H1 (cell line): ENCODE data around the gene NDUFAF8. TPM values are rescaled to one million over a fixed set of nuclear protein-coding genes. Genes with fewer than 3 reads are reported as not detected.

Experiments
- CTCF ChIA-PET: fragments of 300-600 bp; sonication (Branson Sonifier 250); formaldehyde crosslinking; loops from one replicate; lab custom pipeline; 2021; ENCODE audit not compliant: partially characterized antibody; lab: Charles Lee
- POLR2A ChIA-PET: fragments of 300-600 bp; sonication (Branson Sonifier 250); formaldehyde crosslinking; loops from one replicate; lab custom pipeline; 2021; ENCODE audit warnings: inconsistent platforms; ENCODE audit not compliant: partially characterized antibody; lab: Charles Lee
- DNase-seq, 2 experiments: peaks; one replicate each; pipeline versions ENCODE4 v3.0.0 to v3.0.0-alpha.2; 2010 to 2022; ENCODE audit warnings: low spot score in 2 of 2, low read depth in 1 of 2, mixed read lengths in 1 of 2
- FAIRE-seq: peaks from 2 replicates; lab custom pipeline; 2011; peaks lifted over from hg19 to GRCh38; lab: Jason Lieb, UNC
- H2AFZ ChIP-seq: 2 replicates; pipeline ENCODE4 v1.8.1; 2012; ENCODE audit warnings: low read length, inconsistent platforms
- H2AK5ac ChIP-seq: 2 replicates; pipeline ENCODE4 v1.6.1; 2013; ENCODE audit warnings: low read depth, low read length
- H2BK120ac ChIP-seq: replicated peaks from 2 replicates; pipeline ENCODE3; 2013; ENCODE audit warnings: low read depth, low read length, inconsistent platforms
- H2BK12ac ChIP-seq: 2 replicates; pipeline ENCODE4 v1.6.1; 2013; ENCODE audit warnings: low read depth, low read length
- H2BK15ac ChIP-seq: 2 replicates; pipeline ENCODE4 v1.6.1; 2013; ENCODE audit warnings: low read length
- H2BK20ac ChIP-seq: 2 replicates; pipeline ENCODE4 v1.6.1; 2013; ENCODE audit warnings: low read length
- H2BK5ac ChIP-seq: 2 replicates; pipeline ENCODE4 v1.6.1; 2013; ENCODE audit warnings: low read depth, low read length
- H3K14ac ChIP-seq: 2 replicates; pipeline ENCODE4 v1.6.1; 2013; ENCODE audit warnings: inconsistent platforms; ENCODE audit not compliant: insufficient read length
- H3K18ac ChIP-seq: 2 replicates; pipeline ENCODE4 v1.6.1; 2013; ENCODE audit warnings: low read length; ENCODE audit errors: extremely low read depth
- H3K23ac ChIP-seq: 2 replicates; pipeline ENCODE4 v1.6.1; 2013; ENCODE audit warnings: inconsistent platforms; ENCODE audit not compliant: insufficient read length
- H3K23me2 ChIP-seq: 2 replicates; pipeline ENCODE4 v1.6.1; 2013; ENCODE audit warnings: low read depth, low read length
- H3K27ac ChIP-seq: 2 replicates; pipeline ENCODE4 v1.6.1; 2011; ENCODE audit warnings: low read depth, low read length, inconsistent platforms
- H3K27me3 ChIP-seq, 4 experiments: replicated peaks in 1 of 4; 1 replicate in 1 of 4; 2 replicates in 3 of 4; pipeline versions ENCODE4 v1.6.1 to v1.8.1; 2011 to 2013; ENCODE audit warnings: low read length in 3 of 4, mild to moderate bottlenecking in 3 of 4, inconsistent platforms in 2 of 4, mixed read lengths in 2 of 4, moderate library complexity in 1 of 4; ENCODE audit not compliant: control insufficient read depth in 3 of 4, insufficient read depth in 3 of 4; ENCODE audit errors: extremely low read depth in 1 of 4
- H3K36me3 ChIP-seq, 4 experiments: 2 replicates each; pipeline versions ENCODE4 v1.6.1 to v1.8.1; 2011 to 2013; ENCODE audit warnings: mild to moderate bottlenecking in 4 of 4, low read length in 3 of 4, moderate library complexity in 2 of 4, control low read depth in 1 of 4, inconsistent platforms in 1 of 4; ENCODE audit not compliant: insufficient read depth in 4 of 4, control insufficient read depth in 2 of 4
- H3K4ac ChIP-seq: replicated peaks from 2 replicates; pipeline ENCODE3; 2013; ENCODE audit warnings: low read length, low read depth, mixed read lengths, inconsistent platforms; ENCODE audit not compliant: insufficient read length
- H3K4me1 ChIP-seq, 4 experiments: replicated peaks in 1 of 4; 1 replicate in 1 of 4; 2 replicates in 3 of 4; pipeline versions ENCODE4 v1.6.1 to v1.8.1; 2011 to 2013; ENCODE audit warnings: low read length in 3 of 4, inconsistent platforms in 2 of 4, mixed read lengths in 1 of 4; ENCODE audit not compliant: insufficient read depth in 4 of 4, control insufficient read depth in 3 of 4
- H3K4me2 ChIP-seq, 2 experiments: 2 replicates each; pipeline versions ENCODE4 v1.6.1 to v1.8.1; 2011 to 2013; ENCODE audit warnings: low read depth in 2 of 2, low read length in 2 of 2, control low read depth in 1 of 2, inconsistent platforms in 1 of 2, mild to moderate bottlenecking in 1 of 2; ENCODE audit not compliant: insufficient read depth in 1 of 2
- H3K4me3 ChIP-seq, 4 experiments: fragments of 200-600, 300-600 bp in 1 of 4; sonication (generic), shearing (Covaris generic), sonication (Bioruptor Twin) in 1 of 4; 2 replicates each; pipeline versions ENCODE4 v1.5.1 to v1.8.1; 2011 to 2016; ENCODE audit warnings: low read length in 4 of 4, low read depth in 3 of 4, control low read depth in 2 of 4, inconsistent platforms in 2 of 4, mild to moderate bottlenecking in 2 of 4, mixed read lengths in 1 of 4, moderate library complexity in 1 of 4; ENCODE audit not compliant: insufficient read depth in 2 of 4; ENCODE audit errors: extremely low read depth in 1 of 4
- H3K56ac ChIP-seq: replicated peaks from 2 replicates; pipeline ENCODE3; 2013; ENCODE audit warnings: low read depth, mild to moderate bottlenecking, mixed read lengths, low read length, inconsistent platforms; ENCODE audit not compliant: insufficient read length
- H3K79me1 ChIP-seq: 2 replicates; pipeline ENCODE4 v1.6.1; 2013; ENCODE audit warnings: low read depth, low read length, control low read depth
- H3K79me2 ChIP-seq, 2 experiments: 2 replicates each; pipeline versions ENCODE4 v1.6.1 to v1.8.1; 2012 to 2013; ENCODE audit warnings: low read length in 2 of 2, mild to moderate bottlenecking in 2 of 2, inconsistent platforms in 1 of 2; ENCODE audit not compliant: insufficient read depth in 2 of 2, control insufficient read depth in 1 of 2
- H3K9ac ChIP-seq, 4 experiments: replicated peaks in 1 of 4; 1 replicate in 1 of 4; 2 replicates in 3 of 4; pipeline versions ENCODE4 v1.6.1 to v1.8.1; 2011 to 2013; ENCODE audit warnings: low read depth in 3 of 4, low read length in 3 of 4, control low read depth in 2 of 4, mild to moderate bottlenecking in 2 of 4, moderate library complexity in 2 of 4, inconsistent platforms in 1 of 4; ENCODE audit errors: extremely low read depth in 1 of 4
- H3K9me3 ChIP-seq, 2 experiments: 2 replicates each; pipeline versions ENCODE4 v1.6.1 to v1.8.1; 2012 to 2013; ENCODE audit warnings: mild to moderate bottlenecking in 2 of 2, moderate library complexity in 2 of 2, control low read depth in 1 of 2, inconsistent platforms in 1 of 2, low read depth in 1 of 2, low read length in 1 of 2, mixed read lengths in 1 of 2; ENCODE audit not compliant: insufficient read depth in 2 of 2
- H4K20me1 ChIP-seq, 2 experiments: replicated peaks in 1 of 2; 2 replicates each; pipeline versions ENCODE3 to v1.8.1; 2011 to 2013; ENCODE audit warnings: inconsistent platforms in 2 of 2, low read length in 2 of 2, mild to moderate bottlenecking in 1 of 2; ENCODE audit not compliant: insufficient read depth in 2 of 2, control insufficient read depth in 1 of 2
- H4K5ac ChIP-seq: 2 replicates; pipeline ENCODE4 v1.6.1; 2013; ENCODE audit warnings: low read length, low read depth, mixed read lengths, inconsistent platforms; ENCODE audit not compliant: insufficient read length
- H4K8ac ChIP-seq: 2 replicates; pipeline ENCODE4 v1.8.0; 2013; ENCODE audit warnings: mild to moderate bottlenecking, moderate library complexity, low read length, inconsistent platforms; ENCODE audit not compliant: insufficient read depth; ENCODE audit errors: extremely low read depth
- H4K91ac ChIP-seq: replicated peaks from 2 replicates; pipeline ENCODE3; 2013; ENCODE audit warnings: low read length, mixed read lengths, inconsistent platforms; ENCODE audit not compliant: insufficient read length
- EZH2 ChIP-seq: fragments of 200-600 bp; sonication (generic); IDR thresholded peaks from 2 replicates; pipeline ENCODE4 v1.7.1; 2012; ENCODE audit warnings: low read depth, mild to moderate bottlenecking, moderate library complexity, low read length, inconsistent platforms; ENCODE audit not compliant: severe bottlenecking
- JUN ChIP-seq: IDR thresholded peaks from 2 replicates; pipeline ENCODE4 v1.6.1; 2011; ENCODE audit warnings: low read depth, mild to moderate bottlenecking, improper control_type of control experiment, low read length
- NANOG ChIP-seq: IDR thresholded peaks from 2 replicates; pipeline ENCODE4 v1.6.1; 2011; ENCODE audit warnings: low read length, low read depth, mild to moderate bottlenecking, inconsistent platforms; ENCODE audit not compliant: insufficient read depth, poor library complexity, severe bottlenecking
- SP1 ChIP-seq: IDR thresholded peaks from 2 replicates; pipeline ENCODE4 v1.6.1; 2011; ENCODE audit warnings: low read depth, low read length
- SP4 ChIP-seq: IDR thresholded peaks from 2 replicates; pipeline ENCODE4 v1.6.1; 2012; ENCODE audit warnings: low read length, inconsistent platforms
- USF2 ChIP-seq: IDR thresholded peaks from 2 replicates; pipeline ENCODE4 v1.6.1; 2011; ENCODE audit warnings: low read length, improper control_type of control experiment
- WGBS, 2 experiments: shearing (Covaris generic) in 1 of 2; methylation state at CpG; one replicate each; pipeline versions ENCODE4 v1.1.6 to v1.1.7; 2013 to 2015; ENCODE audit warnings: low lambda C conversion rate in 2 of 2, mixed read lengths in 2 of 2, inconsistent platforms in 1 of 2, low coverage in 1 of 2, missing lambda C conversion rate in 1 of 2; ENCODE audit not compliant: insufficient replicate concordance in 2 of 2, insufficient coverage in 1 of 2, insufficient read length in 1 of 2; ENCODE audit errors: extremely low coverage in 1 of 2, missing lambda C conversion rate in 1 of 2; 5-methylcytosine and 5-hydroxymethylcytosine counted together
- polyA plus RNA-seq, 7 experiments: library from polyadenylated mRNA; depleted of rRNA in 3 of 7; stranded (reverse) in 5 of 7; unstranded in 2 of 7; fragments of >200 nt in 5 of 7; fragments of 200-250 nt in 2 of 7; gene quantifications; 1 replicate in 5 of 7; 2 replicates in 1 of 7; 4 replicates in 1 of 7; pipeline versions ENCODE4 v1.2.1 to v1.2.3, GENCODE V29; 2011 to 2013; ENCODE audit warnings: missing spikeins in 2 of 7, mixed read lengths in 2 of 7
- total RNA-seq: library from RNA; stranded (reverse); fragmentation: NEBNext Ultra II Directional; extraction: Animal tissue kit (Norgen Biotek cat#: 25700); gene quantifications from 2 replicates; pipeline ENCODE4 v1.2.1, GENCODE V29; 2021

NDUFAF8 gene
- total and polyA plus RNA-seq, 2 of the 8 experiments (the other 6 are each of a cell fraction or from before 2014, with no cell fraction given) = 48.9 to 91.1 TPM

- H2BK20ac ChIP-seq = no peak within 1 kb of the TSS
- H2AFZ ChIP-seq = peak within 1 kb of the TSS; percentile 24; the same call in 1 of the 2 replicates
- peak within 1 kb of the TSS; percentile 53 for H3K4ac ChIP-seq
- H3K27me3 ChIP-seq = peaks cover 0 to 2% (median 0%) of the 10 kb centered on the region in 4 experiments; a peak in 2 of 7 replicates
- no peaks in the 10 kb centered on the region for H3K9me3 ChIP-seq
- peak within 1 kb of the TSS; percentile 98 for H3K18ac ChIP-seq
- H2BK15ac ChIP-seq = 0 out of 2 replicates have a peak within 1 kb of the TSS, but pooled peaks have one; percentile 97
- peak within 1 kb of the TSS; percentile 96; the same call in 1 of the 2 replicates for H2BK12ac ChIP-seq
- H4K20me1 ChIP-seq = peaks cover 4 to 10% of the 10 kb centered on the region in 2 experiments
- H3K23me2 ChIP-seq = peaks cover 12% of the 10 kb centered on the region; the same call in 1 of the 2 replicates
- FAIRE-seq (no peak), DNase-seq (peak; percentile 95 to 100)
- no peak within 1 kb of the TSS for H3K14ac ChIP-seq
- peak within 1 kb of the TSS in 3 of 4 experiments; percentile 60 to 77 (median 74); a peak in 6 of 7 replicates for H3K9ac ChIP-seq
- no peak within 1 kb of the TSS for H2AK5ac ChIP-seq
- peak within 1 kb of the TSS; percentile 90; the same call in 1 of the 2 replicates for H2BK5ac ChIP-seq
- peak within 1 kb of the TSS; percentile 87 to 90 for H3K4me2 ChIP-seq
- peak within 1 kb of the TSS; percentile 94 for H4K5ac ChIP-seq
- no peak within 1 kb of the TSS for H3K56ac ChIP-seq
- H4K91ac ChIP-seq = peak within 1 kb of the TSS; percentile 95
- H3K79me1 ChIP-seq = peaks cover 14% of the 10 kb centered on the region
- H3K79me2 ChIP-seq = peaks cover 0 to 15% of the 10 kb centered on the region in 2 experiments; a peak in 1 of 4 replicates
- 3% methylated on average over 25 of the region's 79 CpGs; no CpG with 5 or more reads in 1 of the 2 experiments for WGBS, 2 experiments
- ChIA-PET CTCF (interaction anchor here (0.5 to 1.2 kb wide), 3 partner anchors 22 to 1332 kb away, joined by 3 to 5 read pairs (median 3); no protein-coding TSS in a partner anchor), POLR2A (interaction anchor here (0.7 to 1.2 kb wide), 7 partner anchors 14 to 81 kb away, joined by 3 to 6 read pairs (median 3); partner anchors contain the start of genes NDUFAF8 and TEPSIN)
- peaks cover 0 to 12% (median 9%) of the 10 kb centered on the region in 4 experiments; a peak in 5 of 7 replicates for H3K4me1 ChIP-seq
- H2BK120ac ChIP-seq = no peak within 1 kb of the TSS
- H3K36me3 ChIP-seq = peaks cover 0 to 5% (median 0%) of the 10 kb centered on the region in 4 experiments; a peak in 1 of 8 replicates
- peak within 1 kb of the TSS; percentile 94; the same call in 1 of the 2 replicates for H4K8ac ChIP-seq
- H3K4me3 ChIP-seq = peak within 1 kb of the TSS; percentile 74 to 98 (median 76)
- 0 out of 2 replicates have a peak within 1 kb of the TSS, but pooled peaks have one; percentile 70 for H3K27ac ChIP-seq
- H3K23ac ChIP-seq = no peak within 1 kb of the TSS
- TF ChIP-seq NANOG (no peak), JUN (no peak), SP1 (peak; percentile 97), USF2 (no peak), EZH2 (no peak), SP4 (peak; percentile 40)
Measured at GRCh38 chr17:81222906-81223761, 16.0 kb upstream of the NDUFAF8 start, which contains the start of gene CEP131. CEP131 (minus strand) TSS chr17:81222965; CDS start chr17:81220056, 2,909 bp downstream.
